Activated CD8-positive, alpha-beta T cell treated with anti-CD3 and anti-CD28 coated beads for 36 hours (primary cell): ENCODE measurements around the gene EIF4G3. TPM values are rescaled to one million over a fixed set of nuclear protein-coding genes. Genes with fewer than 3 reads are reported as not detected.
"Not testable (repeated sequence)": the region's sequence is repeated elsewhere in the genome, so short reads cannot be mapped to it uniquely, and the experiment has no call there.

Source experiments
- ATAC-seq: fragments of 200-7000 bp; cut with Tn5 transposase; one replicate; pipeline ENCODE4 v1.10.0; 2021; ENCODE audit warnings: mild to moderate bottlenecking, moderate library complexity
- CTCF ChIA-PET: fragments of 350-600 bp; sonication (Branson Sonifier 250); formaldehyde crosslinking; loops from one replicate; lab custom pipeline; 2021; ENCODE audit warnings: antibody characterized with exemption; lab: Charles Lee
- POLR2A ChIA-PET: fragments of 350-600 bp; sonication (Branson Sonifier 250); formaldehyde crosslinking; loops from one replicate; lab custom pipeline; 2021; ENCODE audit warnings: antibody characterized with exemption; lab: Charles Lee
- DNase-seq: peaks from one replicate; pipeline ENCODE4 v3.0.0-alpha.2; 2020
- H3K27ac Mint-ChIP-seq: one replicate; pipeline ENCODE4 v1.8.0; 2021; ENCODE audit warnings: mild to moderate bottlenecking, mixed read lengths
- H3K27me3 Mint-ChIP-seq: one replicate; pipeline ENCODE4 v1.8.0; 2021; ENCODE audit warnings: mixed read lengths
- H3K36me3 Mint-ChIP-seq: one replicate; pipeline ENCODE4 v1.8.0; 2021; ENCODE audit warnings: low read depth, mixed read lengths
- H3K4me1 Mint-ChIP-seq: one replicate; pipeline ENCODE4 v1.8.0; 2021; ENCODE audit warnings: low read depth, mixed read lengths
- H3K4me3 Mint-ChIP-seq: one replicate; pipeline ENCODE4 v1.8.0; 2021; ENCODE audit warnings: mild to moderate bottlenecking, moderate library complexity, mixed read lengths
- H3K9me3 Mint-ChIP-seq: one replicate; pipeline ENCODE4 v1.8.0; 2021; ENCODE audit warnings: mixed read lengths
- CTCF ChIP-seq: fragments of 200-600 bp; IDR thresholded peaks from one replicate; pipeline ENCODE4 v1.8.0; 2022; ENCODE audit warnings: antibody characterized with exemption, mild to moderate bottlenecking
- intact Hi-C: fragments of 100-400 bp; cut with micrococcal nuclease; formaldehyde crosslinking; loops from one replicate; pipeline ENCODE4 v1.10.0; 2022
- total RNA-seq, 2 experiments: library from RNA; stranded (reverse); gene quantifications; one replicate each; pipeline ENCODE4 v1.2.3, GENCODE V29; 2021

EIF4G3 gene
- total RNA-seq, 2 experiments from 2014 or later, result 48.2 to 48.4 TPM

GRCh38 chr1:20867062-20867461, 309.6 kb downstream of the EIF4G3 start:
- CTCF ChIA-PET, result interaction anchor here (0.7 to 1.1 kb wide), 3 partner anchors 21 to 328 kb away, joined by 3 read pairs; no protein-coding TSS in a partner anchor
- no peak overlapping the region for H3K4me3 Mint-ChIP-seq
- POLR2A ChIA-PET, result no interaction called here
- ATAC-seq, result no peak
- H3K4me1 Mint-ChIP-seq, result no peaks in the 10 kb centered on the region
- DNase-seq, result no peak
- intact Hi-C loops, result no loop called here
- no peak for TF ChIP-seq CTCF
- H3K36me3 Mint-ChIP-seq, result peaks cover 17% of the 10 kb centered on the region
- H3K9me3 Mint-ChIP-seq, result no peaks in the 10 kb centered on the region
- H3K27ac Mint-ChIP-seq, result no peak overlapping the region
- H3K27me3 Mint-ChIP-seq, result no peaks in the 10 kb centered on the region

- intact Hi-C loops, result no loop called here
- Mint-ChIP-seq H3K27me3 (no peaks in the 10 kb centered on the region), H3K4me1 (no peaks in the 10 kb centered on the region), H3K27ac (no peak overlapping the region), H3K9me3 (no peaks in the 10 kb centered on the region), H3K4me3 (no peak overlapping the region), H3K36me3 (peaks cover 31% of the 10 kb centered on the region)
- POLR2A ChIA-PET, result no interaction called here
- no peak for TF ChIP-seq CTCF
- DNase-seq (no peak), ATAC-seq (no peak)
- CTCF ChIA-PET, result no interaction called here
These were observed 311.7 kb downstream of the EIF4G3 start for GRCh38 chr1:20865001-20865400.

GRCh38 chr1:20854529-20854928, 322.2 kb downstream of the EIF4G3 start:
- CTCF ChIA-PET, result no interaction called here
- Mint-ChIP-seq H3K4me1 (no peaks in the 10 kb centered on the region), H3K27ac (no peak overlapping the region), H3K36me3 (peaks cover 49% of the 10 kb centered on the region), H3K27me3 (no peaks in the 10 kb centered on the region), H3K9me3 (no peaks in the 10 kb centered on the region), H3K4me3 (no peak overlapping the region)
- TF ChIP-seq CTCF, result no peak
- DNase-seq (no peak), ATAC-seq (no peak)
- intact Hi-C loops, result no loop called here
- POLR2A ChIA-PET, result no interaction called here

GRCh38 chr1:20851791-20852190, 324.9 kb downstream of the EIF4G3 start:
- POLR2A ChIA-PET, DNase-seq, ATAC-seq, H3K4me3 Mint-ChIP-seq, intact Hi-C loops, H3K4me1 Mint-ChIP-seq, H3K27me3 Mint-ChIP-seq, H3K27ac Mint-ChIP-seq, CTCF ChIA-PET, H3K9me3 Mint-ChIP-seq: not testable (repeated sequence)
- H3K36me3 Mint-ChIP-seq, result peaks cover 39% of the 10 kb centered on the region

- no peaks in the 10 kb centered on the region for H3K4me1 Mint-ChIP-seq
- H3K9me3 Mint-ChIP-seq, result no peaks in the 10 kb centered on the region
- ATAC-seq (no peak), DNase-seq (no peak)
- POLR2A ChIA-PET, result no interaction called here
- H3K27ac Mint-ChIP-seq, result no peak overlapping the region
- intact Hi-C loops, result no loop called here
- CTCF ChIA-PET, result interaction anchor here (2.2 kb wide), 1 partner anchor 345 kb away, joined by 12 read pairs; no protein-coding TSS in a partner anchor
- H3K36me3 Mint-ChIP-seq, result peaks cover 45% of the 10 kb centered on the region
- TF ChIP-seq CTCF, result no peak
- no peak overlapping the region for H3K4me3 Mint-ChIP-seq
- no peaks in the 10 kb centered on the region for H3K27me3 Mint-ChIP-seq
These were observed 326.7 kb downstream of the EIF4G3 start for GRCh38 chr1:20850021-20850420.
